ENCODE data around the gene TMEM11.
A peak's percentile ranks its signal among the peaks of the same experiment; 100 is the strongest.
"Not testable (repeated sequence)": the region's sequence is repeated elsewhere in the genome, so short reads cannot be mapped to it uniquely, and the experiment has no call there.

Gene TMEM11

DNA sequence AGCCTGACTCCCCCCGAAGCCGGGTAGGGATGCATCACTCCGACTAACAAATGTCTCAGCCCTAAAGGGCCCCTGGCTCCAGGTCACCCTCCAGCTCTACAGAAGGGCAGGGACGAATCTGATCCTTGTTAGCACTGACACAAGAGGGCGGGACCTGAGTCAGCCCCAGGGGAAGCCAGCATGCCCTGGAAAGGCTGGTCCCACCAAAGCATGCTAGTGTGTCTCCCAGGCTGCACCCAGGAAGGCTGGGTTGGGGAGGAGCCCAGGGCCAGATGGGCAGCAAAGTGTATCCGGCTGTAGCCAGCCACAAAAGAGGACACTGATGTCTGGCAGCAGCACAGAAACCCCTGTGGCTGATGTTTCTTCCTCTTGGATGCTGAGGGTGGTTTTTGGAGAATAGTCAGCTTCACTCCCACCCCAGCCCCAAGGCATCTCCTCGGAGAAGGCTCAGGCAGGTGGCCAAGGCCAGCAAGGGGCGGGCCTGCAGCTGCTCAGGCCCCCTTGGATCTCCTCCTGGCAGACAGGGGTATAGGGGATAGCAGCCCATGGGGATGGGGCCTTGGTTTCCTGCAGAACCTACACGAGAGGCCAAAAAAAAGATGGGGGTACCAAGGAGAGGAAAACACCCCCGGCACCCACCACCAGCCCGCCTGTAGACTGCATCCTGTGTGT lies 28.2 kb upstream of the TMEM11 start:
- no peak for DNase-seq (ENCODE audit: low read depth)

DNA sequence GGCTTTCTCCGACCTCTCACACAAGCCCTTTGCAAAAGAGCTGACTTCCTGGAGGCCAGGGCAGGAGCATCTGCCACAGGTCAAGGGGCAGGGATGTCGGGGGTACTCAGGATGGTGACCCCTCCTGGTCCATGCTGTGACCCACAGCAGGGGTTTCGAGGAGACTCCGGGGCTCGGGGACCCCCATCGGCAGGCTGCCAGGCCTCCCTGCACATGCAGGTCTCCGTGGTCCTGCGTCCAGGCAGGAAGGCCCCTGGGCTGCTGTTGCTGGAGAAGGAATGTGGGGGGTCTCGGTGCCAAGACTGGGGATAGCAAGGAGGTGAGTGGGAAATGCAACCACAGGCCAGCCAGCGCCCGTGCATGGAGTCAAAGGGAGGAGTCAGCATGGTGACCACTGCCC lies 27.6 kb upstream of the TMEM11 start:
- DNase-seq (ENCODE audit: low read depth) = no peak

DNA sequence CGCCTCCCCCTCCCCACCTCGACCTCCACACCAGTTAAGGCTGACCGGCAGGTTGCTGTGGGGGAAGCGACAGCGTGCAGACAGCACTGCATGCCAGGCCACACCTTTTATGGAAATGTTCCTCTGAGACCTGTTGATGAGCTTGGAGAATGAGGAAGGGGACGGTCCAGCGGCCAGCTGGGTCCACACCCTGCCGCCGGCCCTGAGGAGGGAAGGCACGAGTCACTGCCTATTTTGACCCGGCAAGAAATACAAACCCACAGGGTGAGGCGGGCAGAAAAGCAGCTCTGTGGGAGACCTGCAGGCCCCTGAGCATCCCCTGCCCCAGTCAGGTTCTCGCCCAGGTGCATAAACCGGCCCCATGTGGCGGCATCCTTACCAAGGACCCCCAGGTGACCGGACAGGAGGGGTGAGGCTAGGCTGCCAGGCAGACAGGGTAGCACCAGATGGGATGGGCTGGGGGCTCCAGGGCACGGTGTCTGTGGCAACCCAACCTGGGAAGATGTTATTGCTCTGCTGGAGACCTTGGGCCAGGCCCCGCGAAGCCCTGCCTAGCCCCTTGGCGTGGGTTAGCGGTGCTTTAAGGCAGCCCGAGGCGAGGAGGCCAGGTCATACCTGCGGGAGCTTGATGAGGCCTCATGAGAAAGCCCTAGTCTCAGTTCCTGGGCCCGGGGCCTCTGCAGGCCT lies 26.6 kb upstream of the TMEM11 start:
- no peak for DNase-seq (ENCODE audit: low read depth)

DNA sequence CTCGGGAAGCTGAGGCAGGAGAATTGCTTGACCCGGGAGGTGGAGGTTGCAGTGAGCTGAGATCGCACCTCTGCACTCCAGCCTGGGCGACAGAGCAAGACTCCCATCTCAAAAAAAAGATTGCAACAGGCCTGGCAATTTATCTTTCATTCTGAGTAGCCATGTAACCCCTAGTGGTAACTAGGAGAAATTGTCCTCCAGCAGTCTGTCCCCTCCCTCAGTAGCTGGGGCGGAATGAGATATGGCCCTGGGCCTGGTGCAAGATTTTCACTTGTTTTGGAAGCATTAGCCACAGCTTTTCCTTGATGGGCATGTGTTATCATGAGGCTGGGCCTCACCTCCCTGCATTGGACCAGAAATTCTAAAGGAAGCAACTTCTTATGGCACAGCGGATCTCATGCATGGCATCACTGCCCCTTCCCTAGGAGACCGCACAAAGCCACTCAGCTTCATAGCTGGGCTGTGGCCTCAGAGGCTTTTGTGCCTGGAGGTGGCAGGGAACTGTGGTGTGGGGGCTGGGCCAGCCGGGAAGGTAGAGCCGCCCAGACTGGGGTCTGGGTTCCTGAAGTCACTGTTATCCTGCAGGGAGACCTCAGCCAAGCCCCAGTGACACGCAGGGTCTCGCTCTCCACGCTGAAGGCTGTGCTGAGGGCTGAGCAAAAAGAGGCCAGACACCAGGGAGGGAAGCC lies 25.9 kb upstream of the TMEM11 start:
- no peak for DNase-seq (ENCODE audit: low read depth)

DNA sequence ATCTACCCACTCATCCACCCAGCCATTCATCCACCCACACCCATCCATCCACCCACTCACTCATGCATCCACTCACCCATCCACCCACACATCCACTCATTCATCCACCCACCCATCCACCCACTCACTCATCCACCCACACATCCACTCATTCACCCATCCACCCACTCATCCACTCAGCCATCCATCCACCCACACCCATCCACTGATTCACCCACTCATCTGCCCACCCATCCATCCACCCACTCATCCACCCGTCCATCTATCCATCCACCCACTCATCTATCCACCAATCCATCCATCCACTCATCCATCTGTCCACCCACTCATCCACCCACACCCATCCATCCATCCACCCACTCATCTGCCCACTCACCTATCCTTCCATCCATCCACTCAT lies 22.0 kb upstream of the TMEM11 start:
- no peak for DNase-seq (ENCODE audit: low read depth)

DNA sequence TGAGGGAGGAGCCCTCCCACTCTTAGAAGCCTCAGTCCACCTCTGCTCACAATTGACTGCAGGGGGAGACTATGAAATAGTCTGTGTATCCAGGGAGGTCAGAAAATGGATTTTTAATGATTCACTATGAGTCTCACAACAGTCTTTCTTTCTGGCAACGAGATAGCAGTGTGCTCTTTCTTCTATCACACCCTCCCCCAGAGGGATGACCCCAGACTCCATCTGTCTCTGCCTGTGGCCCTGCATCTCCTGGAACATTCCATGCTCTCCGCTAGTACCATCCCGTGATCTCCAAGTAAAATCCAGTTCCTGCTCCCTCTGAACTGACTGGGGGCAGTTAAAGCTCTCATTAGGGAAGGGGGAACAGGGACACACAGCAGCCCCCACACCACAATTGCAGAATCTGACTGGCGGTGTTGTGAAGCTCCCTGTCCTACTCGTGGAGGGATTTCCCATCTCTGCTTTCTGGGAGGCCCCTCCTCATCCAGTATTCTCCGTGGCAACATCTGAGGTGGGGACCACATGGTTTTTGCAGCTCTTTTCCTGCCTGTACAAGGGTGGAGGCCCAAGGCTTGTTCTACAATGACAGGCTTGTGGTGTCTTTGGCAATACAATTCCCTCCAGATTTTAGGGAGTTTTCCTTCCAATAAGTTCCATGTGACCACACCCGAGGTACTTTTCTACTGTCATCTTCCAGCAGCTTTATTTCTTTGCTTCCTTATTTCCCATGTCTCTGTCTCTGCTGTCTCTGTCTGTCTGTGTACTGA lies 19.8 kb upstream of the TMEM11 start:
- DNase-seq (ENCODE audit: low read depth) = no peak

DNA sequence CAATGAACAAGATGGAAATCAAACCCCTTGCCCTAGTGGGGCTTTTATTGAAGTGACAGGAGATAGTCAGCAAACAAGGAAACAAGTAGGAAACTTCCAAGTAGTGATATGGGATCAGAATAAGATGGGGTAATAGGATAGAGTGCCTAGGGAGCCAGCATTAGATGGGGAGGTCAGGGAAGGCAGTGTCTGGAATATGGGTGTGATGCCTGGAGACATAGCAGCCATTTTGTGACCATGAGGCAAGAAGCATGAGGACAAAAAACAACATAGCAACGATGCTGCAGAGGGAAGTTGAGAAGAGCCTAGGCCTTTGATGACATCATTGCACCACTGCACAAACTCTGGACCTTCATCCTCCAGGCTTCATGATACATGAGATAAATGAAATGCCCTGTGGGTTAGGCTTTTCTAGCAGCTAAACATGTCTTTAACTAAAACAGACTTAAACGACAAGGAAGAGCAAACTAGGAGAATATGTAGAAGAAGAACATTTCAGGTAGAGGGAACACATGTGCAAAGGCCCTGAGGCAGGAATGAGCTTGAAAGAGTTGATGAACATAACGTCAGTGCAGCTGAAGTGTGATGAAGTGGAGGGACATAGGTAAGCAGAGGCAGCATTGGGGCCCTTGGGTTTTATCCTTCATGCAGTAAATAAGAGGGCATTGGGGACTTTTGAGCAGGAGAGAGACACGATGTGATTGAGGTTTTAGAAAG lies 18.2 kb upstream of the TMEM11 start:
- no peak for DNase-seq (ENCODE audit: low read depth)

DNA sequence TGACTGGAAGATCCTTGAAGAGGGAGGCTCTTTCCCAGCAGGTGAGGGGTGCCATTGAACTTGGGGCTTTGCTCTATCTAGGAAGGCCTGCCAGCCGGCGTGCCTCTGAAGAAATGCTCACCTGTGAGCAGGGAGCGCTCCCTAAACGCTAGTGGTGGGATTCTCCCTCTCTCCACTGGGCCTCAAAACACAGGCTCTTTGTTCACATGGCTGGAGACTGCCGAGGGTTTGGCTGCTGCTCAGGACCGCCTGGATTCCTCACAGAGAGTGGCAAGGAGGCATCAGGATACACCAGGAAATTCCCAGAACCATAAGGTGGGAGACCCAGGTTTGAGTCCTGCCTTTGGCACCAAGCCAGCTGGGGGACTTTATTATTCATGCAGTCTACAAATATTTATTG lies 17.6 kb upstream of the TMEM11 start:
- no peak for DNase-seq (ENCODE audit: low read depth)

DNA sequence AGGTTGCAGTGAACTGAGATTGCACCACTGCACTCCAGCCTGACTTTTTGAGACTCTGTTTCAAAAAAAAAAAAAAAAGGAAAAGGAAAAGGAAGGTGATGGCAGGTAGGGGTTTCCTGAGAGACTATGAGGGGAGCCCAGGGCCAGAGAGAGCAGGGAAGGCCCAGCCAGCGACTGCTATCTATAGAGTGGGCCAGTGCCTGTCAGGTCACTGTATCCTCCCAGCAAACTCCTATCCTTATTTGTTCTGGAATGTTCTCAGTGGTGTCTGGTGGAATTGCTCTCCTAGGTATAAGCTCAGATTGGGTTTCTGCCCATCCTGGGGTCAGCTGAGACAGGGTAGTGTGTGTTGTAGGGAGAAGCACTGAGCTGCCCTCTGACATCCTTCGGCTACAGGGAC lies 14.9 kb upstream of the TMEM11 start:
- DNase-seq (ENCODE audit: low read depth) = no peak

DNA sequence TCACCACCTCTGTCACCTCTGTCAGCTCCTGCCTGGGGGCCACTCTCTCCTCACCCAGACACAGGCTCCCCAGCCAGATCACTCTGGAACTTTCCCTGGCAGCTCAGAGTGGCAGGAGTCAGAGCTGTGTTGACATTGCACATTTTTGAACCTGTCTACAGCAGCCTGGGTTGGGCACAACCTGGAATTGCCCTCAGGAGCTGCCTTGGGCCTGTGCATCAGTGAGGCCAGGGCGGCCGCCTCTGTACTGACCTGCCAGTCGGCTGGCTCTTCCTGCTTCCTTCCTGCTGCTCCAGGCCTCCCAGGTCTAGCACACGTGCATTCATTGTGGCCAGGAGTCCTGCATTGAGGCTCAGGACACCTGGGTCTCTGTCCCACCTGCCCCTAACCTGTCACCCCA lies 14.2 kb upstream of the TMEM11 start:
- DNase-seq (ENCODE audit: low read depth) = no peak

DNA sequence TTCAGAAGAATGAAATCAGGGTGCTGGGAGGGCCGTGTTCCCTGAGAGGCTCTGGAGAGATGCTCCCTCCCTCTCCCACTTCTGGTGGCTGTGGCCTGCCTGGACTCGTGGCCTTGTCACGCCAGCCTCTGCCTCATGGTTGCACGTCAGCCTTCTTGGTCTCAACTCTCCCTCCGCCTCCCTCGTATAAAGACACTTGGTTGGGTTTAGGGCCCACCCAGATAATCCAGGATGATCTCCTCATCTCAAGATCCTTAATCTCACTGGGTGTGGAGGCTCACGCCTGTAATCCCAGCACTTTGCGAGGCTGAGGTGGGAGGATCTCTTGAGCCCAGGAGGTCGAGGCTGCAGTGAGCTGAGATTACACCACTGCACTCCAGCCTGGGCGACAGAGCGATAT lies 13.3 kb upstream of the TMEM11 start:
- not testable (repeated sequence) for DNase-seq (ENCODE audit: low read depth)

DNA sequence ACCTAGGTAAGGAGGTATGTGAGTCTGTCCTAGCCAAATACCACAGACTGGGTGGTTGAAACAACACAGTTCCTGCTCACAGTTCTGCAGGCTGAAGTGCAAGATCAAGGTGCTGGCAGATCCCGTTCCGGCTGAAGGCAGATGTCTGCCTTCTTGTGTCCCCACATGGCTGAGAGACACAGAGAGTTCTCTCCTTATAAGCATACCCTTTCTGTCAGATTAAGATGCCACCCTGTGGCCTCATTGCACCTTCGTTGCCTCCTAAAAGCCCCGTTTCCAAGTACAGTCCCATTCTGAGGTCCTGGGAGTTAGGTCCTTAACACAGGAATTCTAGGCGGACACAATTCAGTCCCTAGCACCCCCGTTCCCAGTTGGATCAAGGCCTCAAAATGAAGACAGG lies 9.1 kb upstream of the TMEM11 start:
- no peak for DNase-seq (ENCODE audit: low read depth)

DNA sequence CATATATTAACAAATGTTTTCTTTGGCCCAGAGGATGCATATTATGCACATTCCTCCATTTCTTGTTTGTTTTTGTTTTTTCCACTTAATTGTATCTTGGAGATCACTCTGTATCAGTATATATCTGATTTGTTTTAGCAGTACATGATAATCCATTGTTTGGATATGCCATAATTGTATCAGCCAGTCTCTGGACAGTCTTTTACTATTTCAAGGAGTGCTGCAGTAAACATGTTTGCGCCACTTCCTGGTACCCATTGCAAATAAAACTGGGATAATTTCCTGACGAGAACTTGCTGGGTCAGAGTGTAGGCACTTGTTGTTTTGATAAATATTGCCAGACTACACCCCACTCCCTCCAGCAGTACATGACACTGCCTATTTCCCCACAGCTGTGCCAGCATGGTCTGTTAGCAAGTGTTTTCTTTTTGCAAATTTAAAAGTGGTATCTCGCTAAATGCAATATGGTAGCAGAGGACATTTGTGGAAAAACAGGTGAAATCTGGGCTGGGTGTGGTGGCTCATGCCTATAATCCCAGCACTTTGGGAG lies 4.9 kb upstream of the TMEM11 start:
- DNase-seq (ENCODE audit: low read depth) = no peak

DNA sequence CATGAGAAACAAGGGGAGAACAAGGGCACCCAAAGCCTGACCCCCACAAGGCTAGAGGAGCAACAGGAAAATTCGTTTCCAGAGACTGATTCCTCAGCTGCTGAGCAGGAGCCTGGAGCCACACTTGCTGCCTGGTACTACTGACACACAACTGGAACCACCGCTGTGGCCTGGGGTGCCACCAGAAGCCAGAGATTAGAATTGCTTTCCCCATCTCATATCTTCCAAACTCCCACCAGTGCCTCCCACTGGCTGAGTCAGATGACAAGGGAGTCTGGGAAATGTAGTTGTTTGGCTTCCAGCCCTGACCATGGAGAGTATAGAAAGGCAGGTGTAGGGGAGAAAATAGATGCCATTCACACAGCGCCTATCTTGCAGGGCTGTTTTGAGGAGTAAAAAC lies 4.1 kb upstream of the TMEM11 start:
- no peak for DNase-seq (ENCODE audit: low read depth)

DNA sequence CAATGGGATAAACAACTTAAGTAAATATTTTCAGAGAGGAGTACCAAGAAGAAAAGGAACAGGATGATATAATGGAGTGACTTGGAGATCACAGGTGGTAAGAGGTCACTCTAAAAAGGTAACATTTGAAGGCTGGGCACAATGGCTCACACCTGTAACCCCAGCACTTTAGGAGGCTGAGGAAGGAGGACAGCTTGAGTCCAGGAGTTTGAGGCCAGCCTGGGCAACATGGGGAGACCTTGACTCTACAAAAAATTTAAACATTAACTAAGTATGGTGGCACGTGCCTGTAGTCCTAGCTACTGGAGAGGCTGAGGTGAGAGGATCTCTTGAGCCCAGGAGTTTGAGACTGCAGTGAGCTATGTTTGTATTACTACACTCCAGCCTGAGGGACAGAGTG lies 3.4 kb upstream of the TMEM11 start:
- no peak for DNase-seq (ENCODE audit: low read depth)

DNA sequence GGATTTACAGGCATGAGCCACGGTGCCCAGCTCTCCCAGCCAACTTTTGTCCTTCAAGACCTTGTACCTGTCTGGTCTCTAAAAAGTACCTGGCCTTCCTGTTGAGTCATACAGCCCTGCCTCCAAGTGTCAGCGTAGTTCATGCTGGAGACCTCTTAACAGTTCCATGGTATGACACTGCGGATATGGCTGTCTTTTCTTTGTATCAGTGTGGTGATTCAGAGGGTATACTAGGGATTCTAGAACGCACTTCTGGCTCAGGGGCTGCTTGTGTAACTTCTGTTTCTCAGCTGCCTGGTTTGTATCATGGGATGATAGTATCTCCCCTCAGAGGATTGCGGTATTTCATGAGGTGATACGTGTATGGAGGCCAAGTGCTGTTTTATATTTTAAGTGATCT lies 2.0 kb upstream of the TMEM11 start:
- DNase-seq (ENCODE audit: low read depth) = no peak

DNA sequence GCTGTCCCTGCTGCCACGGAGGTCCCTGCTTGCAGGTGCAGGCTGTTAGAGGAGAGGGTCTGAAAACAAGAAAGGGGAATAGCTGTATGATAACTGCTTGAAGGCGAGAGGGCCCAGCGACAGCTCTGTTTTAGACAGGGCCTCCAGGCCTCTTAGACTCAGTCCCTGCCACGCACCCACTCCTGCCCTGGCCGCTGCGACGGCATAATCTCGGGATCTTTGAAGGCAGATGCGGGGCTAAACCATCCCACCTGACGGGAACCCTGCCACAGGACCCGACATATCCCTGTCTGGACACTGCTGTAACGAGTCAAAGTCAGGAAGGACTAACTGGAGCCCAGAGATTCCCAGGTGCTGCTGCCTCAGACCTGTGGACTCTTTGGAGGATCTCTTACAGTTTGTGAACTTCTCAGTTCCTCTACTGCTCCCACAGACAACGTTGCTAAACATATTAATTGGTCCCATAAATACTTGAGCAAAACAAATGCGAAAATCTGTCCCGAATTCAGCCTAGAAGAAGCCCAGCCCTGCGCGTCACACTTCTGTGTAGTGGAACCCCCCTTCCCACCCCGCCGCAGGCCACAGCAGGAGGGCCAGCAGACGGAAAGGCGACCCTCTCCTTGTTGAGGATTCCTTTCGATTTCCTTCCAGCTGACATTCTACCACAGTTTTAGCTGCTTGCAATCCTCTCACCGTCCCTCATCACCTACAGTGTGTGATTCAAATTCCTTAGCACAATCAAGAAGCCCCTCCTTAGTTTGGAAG lies 998 bp upstream of the TMEM11 start:
- DNase-seq (ENCODE audit: low read depth) = no peak

DNA sequence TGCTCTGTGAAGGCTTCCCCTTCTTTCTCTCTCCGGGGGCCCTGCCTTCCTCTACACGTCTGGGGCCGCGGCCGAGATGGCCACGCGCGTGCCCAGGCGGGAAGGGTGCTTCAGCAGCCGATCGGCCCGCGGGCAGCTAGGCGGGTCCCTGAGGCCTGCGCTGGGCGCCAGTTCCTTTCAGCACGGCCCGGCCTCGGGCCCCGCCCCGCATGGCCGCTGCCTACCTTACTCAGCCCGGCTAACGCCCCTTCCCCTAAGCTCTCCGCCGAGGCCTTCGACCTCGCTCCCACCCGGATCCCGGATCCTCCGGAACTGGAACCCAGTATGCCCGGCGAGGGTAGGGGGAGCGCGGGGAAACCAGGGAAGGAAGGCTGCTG lies 335 bp downstream of the TMEM11 start:
- DNase-seq (ENCODE audit: low read depth) = peak; percentile 11

DNA sequence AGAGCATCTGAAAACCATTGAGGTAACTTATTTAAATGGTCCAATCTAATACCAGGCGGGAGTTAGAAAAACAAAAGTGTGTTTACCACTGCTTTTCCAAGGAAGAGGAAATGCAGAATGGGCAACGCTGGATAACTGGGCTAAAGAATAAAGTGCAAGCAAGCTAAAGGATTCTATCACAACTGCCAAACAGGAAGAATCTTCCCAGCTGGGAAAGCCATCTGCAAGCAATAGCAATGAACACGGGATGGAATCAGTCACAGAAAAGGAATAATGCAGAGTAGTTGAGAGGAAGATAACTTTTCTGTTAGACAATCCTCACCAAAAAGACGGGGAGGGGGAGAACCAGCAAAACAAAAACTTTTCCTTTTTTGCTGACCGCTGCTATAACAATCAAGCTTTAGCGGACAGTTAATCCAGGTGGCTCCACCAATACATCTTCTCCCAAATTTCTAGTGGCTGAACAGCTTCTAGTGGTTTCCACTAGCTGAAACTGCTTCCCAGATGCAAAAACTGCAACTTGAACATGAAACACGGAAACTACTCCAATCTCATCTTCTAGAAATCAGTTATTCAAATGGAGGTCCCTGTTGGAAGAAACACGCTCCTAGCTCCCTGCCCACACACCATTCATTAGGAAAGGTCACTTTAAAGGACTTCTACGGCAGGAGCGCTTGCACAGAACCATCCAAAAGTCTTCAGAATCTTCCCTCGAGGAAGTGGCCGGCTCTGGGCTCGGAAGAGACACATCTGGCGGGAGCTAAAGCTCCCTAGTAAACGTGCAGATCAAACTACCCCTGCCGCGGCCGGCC lies 929 bp downstream of the TMEM11 start:
- no peak for DNase-seq (ENCODE audit: low read depth)

DNA sequence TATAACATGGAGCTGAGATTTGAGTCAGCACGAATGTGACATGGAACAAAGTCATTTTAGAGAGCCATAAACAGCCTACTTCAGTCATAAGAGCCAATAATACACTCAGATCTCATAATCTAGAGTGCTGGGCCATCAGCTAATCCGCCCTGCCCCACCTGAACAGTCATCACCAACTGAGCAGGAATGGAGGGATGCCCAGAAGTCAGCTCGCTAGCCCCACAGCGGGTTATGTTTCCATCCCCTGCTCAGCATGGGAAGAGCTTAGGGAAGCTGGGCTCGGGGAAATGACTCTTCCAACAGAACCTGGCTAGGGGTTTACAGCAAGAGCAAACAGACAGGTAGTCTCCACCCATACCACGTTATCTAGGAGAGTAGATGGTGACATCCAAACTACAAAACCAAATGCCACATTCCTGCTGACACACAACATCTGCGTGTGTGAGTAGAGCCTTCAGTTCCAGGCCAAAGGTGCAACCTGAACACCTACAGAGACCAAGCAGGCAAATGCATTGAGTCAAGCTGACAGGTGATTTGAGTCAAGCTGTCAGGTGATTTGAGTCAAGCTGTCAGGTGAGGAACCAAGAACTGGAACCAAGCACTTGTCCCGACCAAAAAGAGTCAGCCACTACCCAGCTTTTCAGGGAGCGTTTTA lies 2.0 kb downstream of the TMEM11 start:
- DNase-seq (ENCODE audit: low read depth) = no peak
